ENCODE results near the gene ZKSCAN1. TPM values are rescaled to one million over a fixed set of nuclear protein-coding genes. Genes with fewer than 3 reads are reported as not detected.

ZKSCAN1 gene
- total RNA-seq, 1 experiment from 2014 or later: 29.8 TPM

DNA sequence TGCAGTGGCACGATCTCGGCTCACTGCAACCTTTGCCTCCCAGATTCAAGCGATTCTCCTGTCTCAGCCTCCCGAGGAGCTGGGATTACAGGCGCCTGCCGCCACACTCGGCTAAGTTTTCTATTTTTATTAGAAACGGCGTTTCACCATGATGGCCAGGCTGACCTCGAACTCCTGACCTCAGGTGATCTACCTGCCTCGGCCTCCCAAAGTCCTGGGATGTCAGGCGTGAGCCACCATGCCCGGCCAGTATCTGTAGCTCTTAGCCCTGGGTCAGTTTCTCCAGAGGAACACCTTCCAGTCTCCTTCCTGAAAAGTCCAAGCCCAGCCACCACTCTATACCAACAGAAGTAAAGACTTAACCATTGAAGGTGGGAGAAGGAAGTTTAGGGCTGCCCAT is 15.2 kb upstream of the ZKSCAN1 start:
- Histone ChIP-seq H3K79me2 (ENCODE audit: insufficient read depth, low read length) (no peaks in the 10 kb centered on the region), H3K4ac (ENCODE audit: low read depth, low read length) (no peak overlapping the region), H3K9ac (ENCODE audit: extremely low read depth, insufficient read length, low read length) (no peak overlapping the region), H3K56ac (ENCODE audit: insufficient read length, low read depth, low read length) (no peak overlapping the region), H3K27me3 (ENCODE audit: insufficient read depth, low read length) (no peaks in the 10 kb centered on the region), H3K18ac (ENCODE audit: insufficient read length, low read depth, low read length) (no peak overlapping the region), H3K23me2 (ENCODE audit: insufficient read length, low read depth, low read length, poor library complexity, severe bottlenecking) (no peaks in the 10 kb centered on the region), H3K9me3 (ENCODE audit: control insufficient read depth, low read depth, low read length) (no peaks in the 10 kb centered on the region), H2BK5ac (ENCODE audit: insufficient read length, low read length) (no peak overlapping the region), H2BK120ac (ENCODE audit: low read depth, low read length, poor library complexity, severe bottlenecking) (no peak overlapping the region), H2AK5ac (ENCODE audit: insufficient read length, low read length) (no peak overlapping the region), H4K5ac (ENCODE audit: insufficient read length, low read depth, low read length) (no peak overlapping the region), H2BK15ac (ENCODE audit: low read depth, low read length) (no peak overlapping the region), H4K8ac (replicated peaks; ENCODE audit: insufficient read length, low read depth, low read length) (no peak overlapping the region), H3K14ac (ENCODE audit: insufficient read depth, low read length) (no peak overlapping the region), H3K27ac (ENCODE audit: insufficient read length, low read depth, low read length) (no peak overlapping the region), H3T11ph (ENCODE audit: low read length) (no peak overlapping the region), H3K4me1 (ENCODE audit: insufficient read depth, low read length) (no peaks in the 10 kb centered on the region), H2BK20ac (ENCODE audit: low read depth, low read length, poor library complexity, severe bottlenecking) (no peak overlapping the region), H4K20me1 (ENCODE audit: control insufficient read depth, insufficient read depth, insufficient read length) (no peaks in the 10 kb centered on the region), H2AFZ (ENCODE audit: low read length) (no peak overlapping the region), H2BK12ac (ENCODE audit: insufficient read length, low read depth, low read length) (no peak overlapping the region), H3K79me1 (ENCODE audit: insufficient read depth, low read depth, low read length, poor library complexity, severe bottlenecking) (no peaks in the 10 kb centered on the region), H3K23ac (ENCODE audit: insufficient read length, low read depth, low read length) (no peak overlapping the region), H3K4me2 (ENCODE audit: insufficient read depth, insufficient read length, low read length) (no peak overlapping the region), H4K91ac (ENCODE audit: insufficient read length, low read depth, low read length) (no peak overlapping the region)
- no CpG with 5 or more reads among the region's 13 CpGs for WGBS (ENCODE audit: extremely low coverage, insufficient read length, low lambda C conversion rate)
- H3K27me3 Mint-ChIP-seq (ENCODE audit: low read depth): no peaks in the 10 kb centered on the region; the same call in 1 of the 2 replicates
- no peaks in the 10 kb centered on the region for H3K36me3 Mint-ChIP-seq (ENCODE audit: insufficient read depth in 1 of 3, low read depth in 3 of 3)
- H3K27ac Mint-ChIP-seq: no peak overlapping the region
- H3K4me3 Mint-ChIP-seq: no peak overlapping the region; a peak in 1 of 5 replicates
- TF ChIP-seq, protein P1, sequence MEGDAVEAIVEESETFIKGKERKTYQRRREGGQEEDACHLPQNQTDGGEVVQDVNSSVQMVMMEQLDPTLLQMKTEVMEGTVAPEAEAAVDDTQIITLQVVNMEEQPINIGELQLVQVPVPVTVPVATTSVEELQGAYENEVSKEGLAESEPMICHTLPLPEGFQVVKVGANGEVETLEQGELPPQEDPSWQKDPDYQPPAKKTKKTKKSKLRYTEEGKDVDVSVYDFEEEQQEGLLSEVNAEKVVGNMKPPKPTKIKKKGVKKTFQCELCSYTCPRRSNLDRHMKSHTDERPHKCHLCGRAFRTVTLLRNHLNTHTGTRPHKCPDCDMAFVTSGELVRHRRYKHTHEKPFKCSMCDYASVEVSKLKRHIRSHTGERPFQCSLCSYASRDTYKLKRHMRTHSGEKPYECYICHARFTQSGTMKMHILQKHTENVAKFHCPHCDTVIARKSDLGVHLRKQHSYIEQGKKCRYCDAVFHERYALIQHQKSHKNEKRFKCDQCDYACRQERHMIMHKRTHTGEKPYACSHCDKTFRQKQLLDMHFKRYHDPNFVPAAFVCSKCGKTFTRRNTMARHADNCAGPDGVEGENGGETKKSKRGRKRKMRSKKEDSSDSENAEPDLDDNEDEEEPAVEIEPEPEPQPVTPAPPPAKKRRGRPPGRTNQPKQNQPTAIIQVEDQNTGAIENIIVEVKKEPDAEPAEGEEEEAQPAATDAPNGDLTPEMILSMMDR (conservative IDR thresholded peaks at IDR 0.05): no peak
- peaks cover 5 to 13% of the 10 kb centered on the region in 2 experiments for H3K4me1 Mint-ChIP-seq
- DNase-seq: no peak
- no peaks in the 10 kb centered on the region; a peak in 1 of 5 replicates for H3K9me3 Mint-ChIP-seq

Data from H9 (cell line).